Activated CD8-positive, alpha-beta T cell treated with anti-CD3 and anti-CD28 coated beads for 36 hours (primary cell): ENCODE results near the gene KCNIP4. TPM values are rescaled to one million over a fixed set of nuclear protein-coding genes. Genes with fewer than 3 reads are reported as not detected.

Experiments
- ATAC-seq: fragments of 200-7000 bp; cut with Tn5 transposase; one replicate; pipeline ENCODE4 v1.10.0; 2021; ENCODE audit warnings: mild to moderate bottlenecking, moderate library complexity
- CTCF ChIA-PET: fragments of 350-600 bp; sonication (Branson Sonifier 250); formaldehyde crosslinking; loops from one replicate; lab custom pipeline; 2021; ENCODE audit warnings: antibody characterized with exemption; lab: Charles Lee
- POLR2A ChIA-PET: fragments of 350-600 bp; sonication (Branson Sonifier 250); formaldehyde crosslinking; loops from one replicate; lab custom pipeline; 2021; ENCODE audit warnings: antibody characterized with exemption; lab: Charles Lee
- DNase-seq: peaks from one replicate; pipeline ENCODE4 v3.0.0-alpha.2; 2020
- H3K27ac Mint-ChIP-seq: one replicate; pipeline ENCODE4 v1.8.0; 2021; ENCODE audit warnings: mild to moderate bottlenecking, mixed read lengths
- H3K27me3 Mint-ChIP-seq: one replicate; pipeline ENCODE4 v1.8.0; 2021; ENCODE audit warnings: mixed read lengths
- H3K36me3 Mint-ChIP-seq: one replicate; pipeline ENCODE4 v1.8.0; 2021; ENCODE audit warnings: low read depth, mixed read lengths
- H3K4me1 Mint-ChIP-seq: one replicate; pipeline ENCODE4 v1.8.0; 2021; ENCODE audit warnings: low read depth, mixed read lengths
- H3K4me3 Mint-ChIP-seq: one replicate; pipeline ENCODE4 v1.8.0; 2021; ENCODE audit warnings: mild to moderate bottlenecking, moderate library complexity, mixed read lengths
- H3K9me3 Mint-ChIP-seq: one replicate; pipeline ENCODE4 v1.8.0; 2021; ENCODE audit warnings: mixed read lengths
- intact Hi-C: fragments of 100-400 bp; cut with micrococcal nuclease; formaldehyde crosslinking; loops from one replicate; pipeline ENCODE4 v1.10.0; 2022
- total RNA-seq, 2 experiments: library from RNA; stranded (reverse); gene quantifications; one replicate each; pipeline ENCODE4 v1.2.3, GENCODE V29; 2021
- TF ChIP-seq, protein P1 (sequence below): fragments of 200-600 bp; IDR thresholded peaks from one replicate; pipeline ENCODE4 v1.8.0; 2022; ENCODE audit warnings: antibody characterized with exemption, mild to moderate bottlenecking

KCNIP4 gene
- total RNA-seq, 2 experiments from 2014 or later = not detected

DNA sequence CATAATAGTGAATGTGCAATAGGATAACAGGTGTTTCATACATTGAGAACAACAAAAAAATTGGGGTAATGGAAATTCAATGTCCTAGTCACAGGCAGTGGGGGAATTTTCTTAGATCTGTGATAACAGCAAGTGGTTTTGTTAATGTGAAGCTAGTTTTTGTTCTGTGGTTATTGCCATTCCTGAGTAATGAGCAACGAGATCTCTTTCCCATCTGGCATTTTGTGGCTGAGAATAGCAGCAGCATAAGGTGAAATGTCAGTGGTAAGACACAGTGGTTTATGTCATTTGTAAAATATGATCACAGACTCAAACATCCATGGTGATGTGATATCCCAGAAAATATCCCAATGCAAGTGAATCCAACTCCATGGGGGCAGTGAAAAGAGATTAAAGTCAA is 497.5 kb downstream of the KCNIP4 start:
- no peaks in the 10 kb centered on the region for H3K4me1 Mint-ChIP-seq
- POLR2A ChIA-PET = no interaction called here
- DNase-seq (no peak), ATAC-seq (no peak)
- intact Hi-C loops = no loop called here
- TF ChIP-seq, protein P1, sequence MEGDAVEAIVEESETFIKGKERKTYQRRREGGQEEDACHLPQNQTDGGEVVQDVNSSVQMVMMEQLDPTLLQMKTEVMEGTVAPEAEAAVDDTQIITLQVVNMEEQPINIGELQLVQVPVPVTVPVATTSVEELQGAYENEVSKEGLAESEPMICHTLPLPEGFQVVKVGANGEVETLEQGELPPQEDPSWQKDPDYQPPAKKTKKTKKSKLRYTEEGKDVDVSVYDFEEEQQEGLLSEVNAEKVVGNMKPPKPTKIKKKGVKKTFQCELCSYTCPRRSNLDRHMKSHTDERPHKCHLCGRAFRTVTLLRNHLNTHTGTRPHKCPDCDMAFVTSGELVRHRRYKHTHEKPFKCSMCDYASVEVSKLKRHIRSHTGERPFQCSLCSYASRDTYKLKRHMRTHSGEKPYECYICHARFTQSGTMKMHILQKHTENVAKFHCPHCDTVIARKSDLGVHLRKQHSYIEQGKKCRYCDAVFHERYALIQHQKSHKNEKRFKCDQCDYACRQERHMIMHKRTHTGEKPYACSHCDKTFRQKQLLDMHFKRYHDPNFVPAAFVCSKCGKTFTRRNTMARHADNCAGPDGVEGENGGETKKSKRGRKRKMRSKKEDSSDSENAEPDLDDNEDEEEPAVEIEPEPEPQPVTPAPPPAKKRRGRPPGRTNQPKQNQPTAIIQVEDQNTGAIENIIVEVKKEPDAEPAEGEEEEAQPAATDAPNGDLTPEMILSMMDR = no peak
- H3K27ac Mint-ChIP-seq = no peak overlapping the region
- no peaks in the 10 kb centered on the region for H3K27me3 Mint-ChIP-seq
- no peak overlapping the region for H3K4me3 Mint-ChIP-seq
- H3K9me3 Mint-ChIP-seq = no peaks in the 10 kb centered on the region
- CTCF ChIA-PET = no interaction called here
- H3K36me3 Mint-ChIP-seq = no peaks in the 10 kb centered on the region

DNA sequence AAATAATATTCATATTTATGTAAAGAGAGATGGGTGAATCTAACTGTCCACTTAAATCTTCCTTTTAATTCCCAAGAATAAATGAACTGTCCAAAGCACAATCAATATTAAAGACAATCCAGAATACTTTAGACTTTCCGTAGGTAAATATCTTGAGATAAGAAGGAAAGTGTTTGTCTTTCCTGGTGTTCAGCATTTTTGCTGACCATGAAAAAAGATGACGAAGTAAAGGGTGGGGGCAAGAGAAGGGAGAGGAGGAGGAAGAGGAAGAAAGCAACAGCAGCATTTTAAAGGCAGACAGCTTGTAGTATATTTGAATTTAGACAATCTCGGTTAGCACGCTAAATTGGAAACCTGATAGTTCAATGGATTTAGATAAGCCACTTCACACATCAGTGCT is 498.2 kb downstream of the KCNIP4 start:
- ChIA-PET CTCF (no interaction called here), POLR2A (no interaction called here)
- intact Hi-C loops = no loop called here
- TF ChIP-seq, protein P1 = no peak
- DNase-seq (no peak), ATAC-seq (no peak)
- H3K4me3 Mint-ChIP-seq = no peak overlapping the region
- no peaks in the 10 kb centered on the region for H3K27me3 Mint-ChIP-seq
- no peaks in the 10 kb centered on the region for H3K9me3 Mint-ChIP-seq
- H3K4me1 Mint-ChIP-seq = no peaks in the 10 kb centered on the region
- H3K36me3 Mint-ChIP-seq = no peaks in the 10 kb centered on the region
- no peak overlapping the region for H3K27ac Mint-ChIP-seq

DNA sequence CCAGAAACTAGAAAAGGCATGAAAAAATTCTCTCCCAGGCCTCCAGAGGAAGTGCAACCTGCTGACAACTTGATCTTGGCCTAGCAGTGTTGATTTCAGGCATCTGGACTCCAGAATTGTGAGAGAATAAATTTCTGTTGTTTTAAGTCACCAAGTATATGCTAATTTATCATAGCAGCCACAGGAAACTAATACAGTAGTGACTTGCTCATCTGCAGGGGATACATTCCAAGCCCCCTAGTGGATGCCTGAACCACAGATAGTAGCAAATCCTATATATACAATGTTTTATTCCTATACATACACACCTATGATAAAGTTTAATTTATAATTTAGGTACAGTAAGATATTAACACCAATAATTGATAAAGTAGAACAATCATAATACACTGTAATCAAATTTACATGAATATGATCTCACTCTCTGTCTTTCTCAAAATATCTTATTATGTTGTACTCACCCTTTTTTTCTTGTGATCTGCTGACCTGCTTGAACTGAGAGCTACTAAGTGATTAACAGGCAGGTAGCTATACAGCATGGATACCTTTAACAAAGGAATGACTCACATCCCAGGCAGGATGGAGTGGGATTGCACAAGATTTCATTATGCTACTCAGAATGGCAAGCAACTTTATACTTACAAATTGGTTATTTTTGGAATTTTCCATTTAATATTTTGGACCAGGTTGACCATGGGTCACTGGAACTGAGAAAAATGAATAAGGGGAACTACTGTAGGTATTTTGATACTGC is 501.1 kb downstream of the KCNIP4 start:
- intact Hi-C loops = no loop called here
- H3K27ac Mint-ChIP-seq = no peak overlapping the region
- H3K36me3 Mint-ChIP-seq = no peaks in the 10 kb centered on the region
- TF ChIP-seq, protein P1 = no peak
- ChIA-PET CTCF (interaction anchor here (1.0 kb wide), 1 partner anchor 7 kb away, joined by 3 read pairs; no protein-coding TSS in a partner anchor), POLR2A (no interaction called here)
- DNase-seq (no peak), ATAC-seq (no peak)
- no peaks in the 10 kb centered on the region for H3K9me3 Mint-ChIP-seq
- H3K4me1 Mint-ChIP-seq = no peaks in the 10 kb centered on the region
- no peak overlapping the region for H3K4me3 Mint-ChIP-seq
- no peaks in the 10 kb centered on the region for H3K27me3 Mint-ChIP-seq

DNA sequence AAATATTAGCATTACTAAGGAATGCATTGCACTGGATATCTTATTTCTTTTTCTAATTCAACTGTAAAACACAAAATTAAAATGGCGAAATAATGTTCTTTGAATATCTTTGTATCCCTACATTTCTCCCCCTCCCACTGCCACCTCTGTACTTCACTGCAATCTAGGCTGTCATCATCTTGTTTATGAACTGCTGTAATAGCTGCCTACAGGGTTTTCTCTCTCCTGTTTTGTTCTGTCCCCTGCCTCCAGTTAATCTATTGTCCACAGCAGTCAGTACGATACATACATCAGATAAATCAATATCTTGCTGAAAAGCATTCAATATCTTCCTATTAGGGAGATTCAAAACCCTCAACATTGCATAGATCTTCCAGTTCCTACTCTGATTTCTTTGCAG is 528.4 kb downstream of the KCNIP4 start:
- Mint-ChIP-seq H3K4me3 (no peak overlapping the region), H3K9me3 (no peaks in the 10 kb centered on the region), H3K27me3 (no peaks in the 10 kb centered on the region), H3K36me3 (no peaks in the 10 kb centered on the region), H3K4me1 (no peaks in the 10 kb centered on the region), H3K27ac (no peak overlapping the region)
- TF ChIP-seq, protein P1 = no peak
- CTCF ChIA-PET = no interaction called here
- DNase-seq = no peak
- POLR2A ChIA-PET = no interaction called here
- no peak for ATAC-seq
- intact Hi-C loops = no loop called here

DNA sequence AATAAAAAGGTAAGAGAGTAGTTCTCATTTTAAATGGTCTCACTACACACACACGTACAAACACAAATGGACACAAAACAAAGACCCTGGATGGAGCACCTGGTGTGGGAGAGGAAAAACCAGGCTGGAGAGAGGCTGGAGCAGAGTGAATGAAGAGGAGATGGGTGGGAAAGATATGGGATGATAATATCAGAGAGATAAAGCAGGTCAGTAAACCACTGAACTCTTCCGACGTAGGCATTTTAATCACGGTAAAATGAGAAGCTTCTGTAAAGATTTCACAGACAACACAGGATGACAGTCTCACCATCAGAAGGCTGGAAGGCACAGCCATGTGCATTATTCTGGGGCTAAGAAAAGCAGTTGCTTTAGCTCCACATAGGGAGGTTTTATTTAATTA is 532.8 kb downstream of the KCNIP4 start:
- no peaks in the 10 kb centered on the region for H3K27me3 Mint-ChIP-seq
- ATAC-seq (no peak), DNase-seq (no peak)
- intact Hi-C loops = no loop called here
- H3K27ac Mint-ChIP-seq = no peak overlapping the region
- H3K4me3 Mint-ChIP-seq = no peak overlapping the region
- POLR2A ChIA-PET = no interaction called here
- H3K36me3 Mint-ChIP-seq = no peaks in the 10 kb centered on the region
- peaks cover 2% of the 10 kb centered on the region for H3K9me3 Mint-ChIP-seq
- no peaks in the 10 kb centered on the region for H3K4me1 Mint-ChIP-seq
- CTCF ChIA-PET = no interaction called here
- TF ChIP-seq, protein P1 = no peak
